ENCODE results near the gene ELP5.
A peak's percentile ranks its signal among the peaks of the same experiment; 100 is the strongest.
"Not testable (repeated sequence)": the region's sequence is repeated elsewhere in the genome, so short reads cannot be mapped to it uniquely, and the experiment has no call there.

ELP5 gene

DNA sequence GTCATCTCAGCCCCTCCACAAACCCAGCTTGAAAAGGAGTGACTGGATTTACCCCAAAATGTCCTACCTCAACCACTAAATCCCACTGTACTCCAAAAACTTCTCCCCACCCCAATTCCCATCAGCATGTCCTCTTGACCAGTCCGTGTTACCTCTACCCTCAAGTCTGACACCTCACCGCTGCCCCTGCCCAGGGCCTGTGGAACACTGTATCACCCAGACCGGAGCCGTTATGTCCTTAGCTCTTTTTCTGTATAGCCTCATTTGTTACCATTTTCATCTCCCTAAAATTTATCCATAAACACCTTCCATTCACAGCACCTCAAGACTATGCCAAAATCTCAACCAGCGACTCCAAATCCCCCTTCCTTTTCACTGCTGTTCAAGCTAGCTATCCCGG, 15.2 kb upstream of the ELP5 start:
- DNase-seq (ENCODE audit: low read depth): no peak

DNA sequence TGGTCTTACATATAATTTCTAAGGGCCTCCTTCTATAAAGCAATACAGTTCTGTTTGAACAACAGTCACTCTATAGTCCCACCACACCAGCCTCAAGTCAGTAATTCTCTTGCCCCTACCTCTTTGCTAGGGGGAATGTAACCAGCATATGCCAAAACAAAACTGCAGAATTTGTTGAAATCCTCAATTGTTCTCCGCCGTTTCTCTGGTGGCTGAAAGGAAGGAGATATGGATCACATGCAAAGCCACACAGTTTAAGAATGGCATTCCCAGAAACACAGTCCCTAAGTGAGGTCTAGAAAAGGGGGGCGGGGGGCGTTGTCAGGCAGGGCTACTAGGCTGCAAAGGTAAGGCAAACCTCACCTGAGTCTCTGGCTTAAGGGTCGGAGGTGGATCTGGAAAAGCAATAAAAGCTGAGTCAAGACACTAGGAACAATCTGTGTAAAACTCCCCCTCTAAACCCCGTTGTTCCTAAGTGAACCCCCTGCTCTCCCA, 14.7 kb upstream of the ELP5 start:
- no peak for DNase-seq (ENCODE audit: low read depth)

DNA sequence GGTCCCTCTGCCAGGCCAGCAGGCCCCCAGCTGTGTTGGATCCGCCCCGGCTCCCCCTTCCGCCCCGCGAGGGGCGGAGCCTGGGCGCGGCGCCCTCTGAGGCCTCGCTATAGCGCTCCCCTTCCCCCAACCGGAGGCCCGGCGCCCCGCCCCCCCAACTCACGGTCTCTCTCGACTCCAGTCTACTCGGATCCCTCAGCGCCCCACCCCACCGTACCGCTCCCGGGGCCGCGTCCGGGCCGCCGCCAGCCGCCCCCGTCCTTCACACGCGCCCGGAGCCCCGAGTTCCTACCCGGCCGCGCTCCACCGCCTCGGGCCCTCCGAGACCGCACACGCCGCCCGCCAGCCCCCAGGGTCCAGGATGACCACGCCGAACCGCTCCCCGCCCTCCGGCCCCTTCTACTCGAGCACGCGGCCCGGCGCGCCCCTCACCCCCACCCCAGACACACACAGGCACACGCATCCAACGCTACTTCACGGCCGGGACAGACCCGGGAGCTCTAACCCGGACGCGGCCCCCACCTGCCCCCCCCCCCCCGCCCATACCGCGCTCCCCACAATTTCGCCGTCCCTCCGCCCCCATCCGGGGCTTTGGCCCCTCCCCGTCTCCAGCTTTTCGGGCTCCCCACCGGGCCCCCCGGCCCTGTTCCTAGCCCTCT, 14.1 kb upstream of the ELP5 start:
- DNase-seq (ENCODE audit: low read depth): no peak

DNA sequence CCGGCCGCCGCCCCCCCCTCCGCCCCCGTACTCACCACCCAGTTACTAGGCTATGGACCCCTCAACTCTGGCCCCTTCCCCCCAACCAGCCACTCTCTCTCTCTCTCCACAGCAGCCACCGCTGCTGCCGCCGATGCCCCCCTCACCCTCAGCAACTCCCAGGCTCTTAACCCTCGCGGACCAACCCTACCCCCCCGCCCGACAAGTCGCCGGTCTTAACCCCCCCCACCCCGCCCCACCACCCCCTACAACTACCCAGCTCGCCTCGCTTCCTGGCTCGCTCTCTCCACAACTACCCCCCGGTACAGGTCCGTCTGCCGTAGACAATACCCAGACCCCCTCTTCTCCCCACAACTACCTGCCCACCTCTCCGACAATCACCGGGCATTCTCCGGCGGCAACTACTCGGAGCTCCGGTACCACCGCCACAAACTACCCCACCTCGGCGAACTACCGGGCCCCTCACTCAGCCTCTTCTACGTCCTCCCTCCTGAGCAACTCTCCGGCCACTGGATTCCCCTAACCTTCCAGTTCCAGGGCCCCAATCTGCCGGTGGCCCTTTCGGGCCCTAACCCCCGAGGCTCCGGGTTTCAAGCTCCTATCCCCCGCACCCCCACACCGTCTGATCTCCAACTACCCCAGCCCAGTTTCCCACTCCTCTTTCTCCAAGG, 13.5 kb upstream of the ELP5 start:
- DNase-seq (ENCODE audit: low read depth): no peak

DNA sequence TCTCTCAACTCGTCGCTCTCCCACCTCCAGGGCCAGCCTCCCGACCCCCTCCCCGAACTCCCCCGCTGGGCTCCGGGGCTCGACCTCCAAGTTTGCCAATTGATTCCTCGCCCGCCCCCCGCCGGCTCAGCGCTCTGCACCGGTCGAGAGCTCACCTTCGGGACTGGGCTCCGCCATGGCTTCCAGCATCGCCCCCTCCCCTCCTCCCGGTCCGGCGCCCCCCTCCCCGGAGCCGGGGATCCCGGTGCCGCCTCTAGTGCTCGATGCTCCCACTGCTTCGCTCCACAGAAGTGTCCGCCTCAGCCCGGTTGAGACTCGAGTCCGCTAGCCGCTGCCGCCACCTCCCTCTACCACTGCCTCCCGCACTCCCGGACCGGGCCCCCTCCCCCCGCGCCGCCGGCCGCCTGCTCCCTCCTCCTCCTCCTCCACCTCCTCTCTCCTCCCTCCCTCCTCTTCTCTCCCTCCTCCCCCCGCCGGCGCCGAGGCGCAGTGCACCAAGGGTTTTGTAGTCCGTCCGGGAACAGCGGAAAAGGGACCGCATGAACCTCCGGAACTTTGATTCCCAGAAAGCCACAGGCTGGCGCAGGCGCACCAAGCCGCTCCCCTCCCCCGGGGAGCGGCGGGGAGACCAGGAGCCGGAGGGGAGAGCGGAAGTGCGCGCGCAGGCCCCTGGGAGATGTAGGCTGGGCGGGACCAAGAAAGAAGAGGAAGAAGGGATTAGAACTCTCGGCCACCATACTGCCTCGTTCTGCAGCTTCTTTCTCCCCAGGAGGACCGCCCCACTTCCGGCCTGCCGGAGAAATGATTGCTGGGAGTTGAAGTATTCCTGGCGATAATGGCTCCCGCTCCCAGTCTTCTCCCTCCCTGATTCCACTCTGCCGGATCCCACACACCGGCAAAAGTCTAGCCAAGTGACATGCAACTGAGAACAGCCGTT, 12.7 kb upstream of the ELP5 start, which contains the start of gene PHF23:
PHF23 (minus strand) TSS at position 367 of the 937 bp plus-strand sequence; CDS start at position 189, 178 bp downstream.
- peak; percentile 97 for DNase-seq (ENCODE audit: low read depth)

DNA sequence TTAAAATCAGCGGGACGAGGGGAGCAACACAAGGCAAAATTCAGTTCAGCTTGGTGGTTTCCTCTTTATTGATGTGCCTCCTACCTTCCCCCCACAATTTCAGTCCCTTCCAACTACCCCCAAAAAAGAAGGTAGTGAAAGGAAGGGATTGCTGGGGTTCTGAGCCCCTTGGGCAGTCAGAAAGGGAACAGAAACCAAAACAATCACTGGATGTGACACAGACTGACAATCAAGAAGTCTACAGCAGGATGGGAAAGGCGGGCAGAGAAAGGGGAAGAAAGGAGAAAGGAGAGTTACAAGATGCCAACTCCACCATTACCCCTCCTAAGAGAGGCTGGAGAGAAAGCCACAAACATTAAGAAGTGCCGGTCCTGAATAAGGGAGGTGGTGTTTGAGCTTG, 11.6 kb upstream of the ELP5 start:
- no peak for DNase-seq (ENCODE audit: low read depth)

DNA sequence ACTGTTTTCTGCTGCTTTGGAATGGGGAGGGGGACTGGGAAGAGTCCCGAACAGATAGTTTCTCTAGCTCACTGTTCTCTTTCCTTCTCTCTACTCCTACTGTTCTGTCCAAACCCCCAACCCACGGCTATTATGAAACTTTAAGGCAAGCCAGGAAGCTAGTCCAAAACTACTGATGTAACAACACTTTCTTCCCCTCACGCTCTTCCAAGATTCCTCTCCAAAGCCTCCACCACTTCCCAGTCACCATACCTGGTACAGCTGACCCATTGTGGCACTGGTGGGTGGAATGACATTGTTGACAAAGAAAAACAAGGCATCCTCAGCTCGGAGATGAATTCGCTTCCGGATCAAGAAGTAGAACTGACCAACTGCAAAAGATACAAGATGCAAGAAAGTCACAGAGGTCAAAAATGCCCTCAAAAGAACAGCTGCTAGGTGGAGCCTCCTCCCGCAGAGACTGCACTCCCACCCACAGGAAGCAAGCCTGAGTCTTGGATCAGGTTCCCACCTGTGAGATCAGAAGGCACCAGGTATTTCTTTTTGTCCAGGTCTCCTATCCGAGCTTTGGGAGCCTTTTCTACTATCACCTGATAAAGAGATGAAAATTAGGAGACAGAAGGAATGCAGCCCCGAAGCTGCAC, 10.8 kb upstream of the ELP5 start:
- DNase-seq (ENCODE audit: low read depth): no peak

DNA sequence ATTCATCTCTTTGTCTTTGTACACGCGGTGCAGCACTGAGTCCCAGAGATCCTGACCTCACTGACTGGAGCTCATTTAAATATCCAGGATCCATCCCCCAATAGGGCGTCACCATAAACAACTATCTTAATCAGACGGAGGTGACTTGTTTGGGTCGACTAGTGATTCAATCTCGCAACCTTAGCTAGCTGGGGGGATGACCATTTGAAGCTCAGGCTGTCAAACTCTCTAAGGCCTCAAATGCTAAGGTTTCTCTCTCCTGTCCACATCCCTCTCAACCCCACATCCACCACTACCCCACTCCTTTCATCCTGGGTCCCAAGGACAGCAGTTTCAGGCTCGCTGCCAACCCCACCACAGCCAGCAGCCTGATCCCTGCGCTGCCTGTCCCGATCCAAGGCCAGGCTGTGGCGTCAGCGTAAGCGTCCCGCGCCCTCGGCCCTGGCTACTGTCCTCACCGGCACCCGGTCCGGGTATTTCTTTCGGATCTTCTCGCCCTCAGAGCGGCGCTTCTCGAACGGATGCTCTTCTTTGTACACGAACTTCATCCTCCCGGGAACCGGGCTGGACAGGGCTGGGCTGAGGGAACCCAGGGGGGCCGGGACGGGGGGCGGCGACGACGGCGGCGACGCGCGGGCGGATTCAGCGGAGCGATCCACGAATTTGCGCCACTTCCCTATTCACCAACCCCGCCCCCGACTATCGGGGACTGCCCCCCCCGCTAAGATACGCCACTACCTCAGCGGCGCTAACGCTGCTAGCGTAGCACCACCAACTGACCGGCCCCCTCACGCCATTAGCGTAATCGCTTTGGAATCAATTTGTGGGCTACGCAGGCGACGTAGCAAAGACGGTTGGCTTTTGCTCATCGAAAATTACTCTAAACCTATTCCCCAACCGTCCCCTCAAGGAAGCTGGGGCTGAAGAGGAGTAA, 10.0 kb upstream of the ELP5 start, which contains the start of gene GABARAP:
GABARAP (minus strand) TSS at position 667 of the 934 bp plus-strand sequence; CDS start at position 548, 119 bp downstream.
- no peak for DNase-seq (ENCODE audit: low read depth)

DNA sequence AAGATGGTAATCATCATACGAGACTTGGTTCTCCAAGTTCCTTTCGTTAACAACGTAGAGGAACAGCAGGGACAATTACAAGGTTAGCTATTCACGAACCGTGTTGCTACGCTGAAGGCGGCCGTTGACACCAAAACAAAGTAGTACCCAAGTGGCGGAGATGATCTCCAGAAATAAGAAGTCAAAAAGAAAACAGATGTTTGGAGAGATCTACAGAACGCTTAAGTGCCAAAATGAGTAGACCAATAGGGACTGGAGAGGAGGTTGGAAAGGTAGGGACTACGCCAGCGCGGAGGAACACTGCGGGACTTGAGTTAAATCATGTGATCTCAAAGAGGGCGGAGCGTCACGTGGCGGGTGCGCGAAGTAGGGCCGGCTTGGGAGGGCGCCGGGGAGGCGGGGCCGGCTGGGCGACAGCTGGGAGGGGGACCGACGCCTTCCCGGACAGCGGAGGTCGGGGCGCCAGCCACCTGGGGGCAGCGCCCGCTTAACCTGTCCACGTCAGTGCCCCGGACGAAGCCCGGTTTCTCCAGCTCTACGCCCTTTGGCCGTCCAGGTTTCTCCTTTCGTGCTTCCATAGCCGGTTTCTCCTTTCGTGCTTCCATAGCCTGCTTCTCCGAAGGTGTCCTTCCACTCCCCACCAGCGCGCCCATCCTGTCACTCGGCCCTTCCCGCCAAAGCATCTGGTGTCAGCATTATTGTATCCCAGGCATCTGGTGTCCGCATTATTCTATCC, 9.1 kb upstream of the ELP5 start:
- DNase-seq (ENCODE audit: low read depth): peak; percentile 76

DNA sequence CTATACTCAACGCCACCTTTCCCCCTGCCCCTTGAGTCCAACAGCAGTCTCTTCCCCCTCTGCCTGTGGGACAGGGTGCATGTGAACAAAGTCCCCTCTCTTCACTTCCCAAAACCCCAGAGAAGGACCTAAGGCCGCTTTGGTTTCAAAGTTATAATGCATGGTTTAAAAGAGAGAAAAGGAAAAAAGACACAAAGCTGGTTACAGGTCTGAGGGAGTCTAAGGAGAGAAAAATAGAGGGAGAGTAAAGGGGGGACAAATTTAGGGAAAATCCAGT, 8.6 kb upstream of the ELP5 start:
- no peak for DNase-seq (ENCODE audit: low read depth)

DNA sequence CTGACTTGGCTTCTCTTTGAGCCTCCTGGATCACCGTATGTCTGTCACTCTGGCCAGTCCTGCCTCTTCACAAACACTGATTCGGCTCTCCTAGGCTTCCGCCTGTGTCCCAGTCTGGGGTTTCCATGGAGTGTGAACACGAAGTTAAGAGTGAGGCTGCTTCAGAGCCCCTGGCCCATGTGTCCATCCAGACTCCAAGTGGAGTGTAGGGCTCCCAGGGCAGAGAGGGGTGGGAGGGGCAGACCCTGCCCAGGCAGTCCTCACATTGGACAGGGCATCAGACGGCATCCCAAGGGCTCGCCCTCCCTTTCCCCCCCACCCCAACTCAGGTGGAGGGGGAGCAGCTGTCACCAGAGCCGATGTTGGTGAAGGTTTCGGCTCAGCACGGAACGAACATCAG, 8.2 kb upstream of the ELP5 start:
- DNase-seq (ENCODE audit: low read depth): not testable (repeated sequence)

DNA sequence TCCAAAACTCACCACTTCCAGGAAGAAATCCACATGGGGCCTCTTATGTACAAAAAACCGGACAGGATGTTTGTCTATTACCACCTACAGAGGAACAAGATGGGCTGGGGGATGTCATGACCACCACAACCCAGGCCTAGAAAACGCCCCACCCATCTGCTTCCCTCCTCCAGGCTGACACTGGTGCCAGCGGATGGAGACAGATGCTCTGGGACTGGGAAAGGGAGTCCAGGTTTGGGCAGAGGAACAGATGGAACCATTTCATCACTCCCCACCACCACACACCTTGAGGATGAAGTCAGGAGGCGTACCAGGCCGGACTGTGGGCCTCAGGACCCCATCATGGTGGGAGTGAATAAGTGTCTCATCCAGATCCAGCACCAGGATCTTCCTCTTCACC, 5.2 kb upstream of the ELP5 start:
- DNase-seq (ENCODE audit: low read depth): no peak

DNA sequence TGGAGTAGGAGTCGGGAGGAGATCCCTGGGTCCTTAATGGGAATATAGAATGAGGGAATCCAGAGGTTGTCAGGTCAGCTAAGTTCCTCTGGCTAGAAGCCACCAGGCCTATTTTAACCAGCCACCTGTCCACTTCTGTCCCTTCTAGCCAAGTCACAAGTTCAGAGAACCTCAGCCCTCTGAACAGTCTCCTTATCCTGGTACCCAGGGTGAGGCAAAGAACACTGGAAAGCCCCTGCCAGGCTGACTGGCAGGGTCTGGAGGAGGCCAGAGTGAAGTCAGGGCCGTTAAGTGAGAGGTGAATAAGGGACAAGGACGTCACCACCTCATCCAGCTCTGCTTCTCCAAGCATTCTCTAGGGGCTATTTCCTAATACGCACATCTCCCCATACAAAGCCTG, 3.2 kb upstream of the ELP5 start:
- DNase-seq (ENCODE audit: low read depth): no peak

DNA sequence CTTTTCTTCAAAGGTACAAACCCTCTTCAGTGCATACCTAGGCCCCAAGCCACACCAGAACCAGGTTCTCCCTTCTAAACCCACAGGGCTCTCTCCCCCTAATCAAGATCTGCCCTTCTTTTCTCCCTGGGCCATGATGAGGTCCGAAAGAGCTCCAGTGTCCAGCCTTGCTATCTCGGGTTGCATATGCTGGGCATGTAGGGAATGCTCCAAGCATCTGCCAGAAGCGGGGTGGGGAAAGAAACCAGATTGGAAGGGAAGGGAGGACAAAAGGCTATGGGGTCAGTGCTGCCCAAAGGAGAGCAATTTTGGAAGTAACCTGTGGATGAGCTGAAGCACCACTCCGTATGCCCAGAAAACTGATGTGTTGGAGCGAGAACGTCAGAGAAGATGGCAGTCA, 2.8 kb upstream of the ELP5 start:
- DNase-seq (ENCODE audit: low read depth): no peak

DNA sequence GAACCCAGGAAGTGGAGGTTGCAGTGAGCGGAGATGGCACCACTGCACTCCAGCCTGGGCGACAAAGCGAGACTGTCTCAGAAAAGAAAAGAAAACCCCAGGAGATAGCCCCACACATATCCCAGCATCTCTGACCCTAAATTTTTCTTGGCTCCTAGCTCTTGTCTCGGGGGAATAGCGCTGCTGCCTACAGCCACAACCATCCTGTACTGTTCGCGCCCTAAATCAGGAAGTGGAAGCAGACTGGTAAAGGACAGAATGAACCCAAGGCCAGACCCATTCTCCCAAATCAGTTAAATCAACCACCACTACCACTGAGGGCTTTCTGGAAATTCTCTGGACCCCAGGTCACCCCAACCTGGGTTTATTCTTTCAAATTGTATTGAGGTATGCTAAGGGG, 2.2 kb upstream of the ELP5 start:
- DNase-seq (ENCODE audit: low read depth): no peak

DNA sequence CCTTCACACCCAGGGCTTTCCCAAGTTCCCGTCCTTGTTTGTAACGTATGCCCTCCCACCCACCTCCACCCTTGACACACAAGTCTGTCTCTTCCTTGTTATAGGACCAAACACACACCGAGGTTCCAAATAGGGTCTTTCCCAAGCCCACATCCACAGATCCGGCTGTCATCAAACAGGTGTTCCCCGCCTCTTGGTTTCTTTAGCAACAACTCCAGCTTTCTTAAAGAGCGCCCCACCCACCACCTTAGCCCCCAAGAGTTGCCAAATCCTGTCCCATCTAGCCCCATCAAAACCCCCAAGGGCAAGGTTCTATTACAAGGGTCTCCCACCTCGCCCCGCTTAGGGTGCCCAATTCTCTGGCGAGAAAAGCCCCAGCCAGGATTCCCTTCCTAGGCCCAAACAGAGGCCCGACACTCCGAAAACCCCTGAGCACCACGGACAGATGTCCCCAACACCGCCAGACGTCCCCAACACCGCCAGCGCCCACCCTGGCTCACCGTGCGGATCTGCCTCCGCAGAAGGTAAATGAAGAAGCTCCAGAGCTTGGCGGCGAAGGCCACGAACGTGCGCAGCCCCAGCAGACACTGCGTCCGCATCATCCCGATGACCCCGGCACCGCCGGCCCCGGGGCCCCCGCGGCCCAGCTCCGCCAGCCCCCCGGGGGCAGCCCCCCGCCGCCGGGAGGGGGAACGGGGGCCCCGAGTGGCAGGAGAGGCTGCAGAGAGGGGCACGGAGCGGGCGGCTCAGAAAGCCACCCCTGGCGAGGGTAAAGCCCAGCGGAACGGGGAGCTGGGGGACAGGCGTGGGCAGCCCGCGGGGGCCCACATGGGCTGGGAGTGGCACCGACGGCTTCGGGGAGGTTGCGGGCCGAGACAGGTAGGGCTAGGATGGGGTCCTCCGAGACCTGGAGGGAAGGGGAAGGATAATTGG, 1.1 kb upstream of the ELP5 start:
- no peak for DNase-seq (ENCODE audit: low read depth)

DNA sequence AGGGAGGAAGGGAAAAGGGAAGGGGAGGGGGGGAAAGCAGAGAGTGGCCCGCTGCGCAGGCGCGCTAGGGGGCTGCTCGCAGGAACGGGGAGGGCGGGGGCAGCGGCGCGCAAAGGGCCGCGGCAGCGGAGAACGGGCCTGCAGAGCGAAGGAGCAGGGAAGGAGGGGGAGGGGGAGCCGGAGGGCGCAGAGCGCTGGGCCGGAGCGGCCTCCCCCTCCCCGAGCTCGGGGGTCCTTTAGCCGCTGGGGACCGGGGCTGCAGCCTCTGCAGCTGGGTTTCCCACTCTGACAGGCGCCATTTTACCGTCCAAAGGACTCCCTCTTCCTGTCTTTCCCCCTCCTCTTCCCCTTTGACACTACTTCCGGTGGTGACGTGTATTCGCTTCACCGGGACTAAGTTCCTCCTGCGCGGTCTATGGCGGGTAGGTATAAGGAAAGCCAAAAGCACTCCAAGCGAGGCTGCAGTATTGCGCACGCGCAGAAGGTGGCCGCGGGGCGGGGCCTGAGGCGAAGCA, 297 bp upstream of the ELP5 start, which contains the start of gene CTDNEP1:
CTDNEP1 (minus strand) TSS at position 74 of the 515 bp plus-strand sequence. CDS start 438 bp downstream, outside the sequence.
- DNase-seq (ENCODE audit: low read depth): peak; percentile 98

DNA sequence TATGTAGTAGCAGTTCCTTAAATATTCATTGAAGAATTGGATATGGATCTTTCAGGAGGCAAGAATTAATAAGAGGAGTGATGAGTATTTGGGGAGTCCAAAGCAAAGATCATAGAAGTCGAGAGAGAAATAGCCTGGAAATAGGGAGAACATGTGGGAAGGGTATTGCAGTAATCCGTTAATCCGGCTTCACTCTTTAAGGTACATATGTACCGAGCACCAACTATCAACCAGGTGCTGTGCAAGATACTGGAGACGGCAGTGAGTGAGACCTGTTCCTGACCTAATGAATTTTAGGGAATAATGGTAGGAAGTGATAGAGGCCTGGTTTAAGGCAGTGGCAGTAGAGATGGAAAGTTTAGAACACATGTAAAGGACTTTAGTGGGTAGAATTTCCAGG, 1.1 kb downstream of the ELP5 start:
- no peak for DNase-seq (ENCODE audit: low read depth)

DNA sequence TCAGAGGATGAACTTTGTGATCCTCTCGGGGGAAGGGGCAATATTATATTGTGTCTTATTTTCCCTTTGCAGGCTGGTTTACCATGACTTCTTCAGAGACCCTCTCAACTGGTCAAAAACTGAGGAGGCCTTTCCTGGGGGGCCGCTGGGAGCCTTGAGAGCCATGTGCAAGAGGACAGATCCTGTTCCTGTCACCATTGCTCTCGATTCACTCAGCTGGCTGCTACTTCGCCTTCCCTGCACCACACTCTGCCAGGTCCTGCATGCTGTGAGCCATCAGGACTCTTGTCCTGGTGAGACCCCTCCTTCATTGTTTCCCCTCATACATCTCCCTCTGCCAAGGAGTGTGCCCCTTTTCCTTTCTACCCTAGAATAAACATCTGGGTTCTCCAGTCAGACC, 2.5 kb downstream of the ELP5 start:
- no peak for DNase-seq (ENCODE audit: low read depth)

Measured in non-pigmented ciliary epithelial cell (primary cell).